ENCODE data around the gene GAL3ST1.

GAL3ST1 gene

DNA sequence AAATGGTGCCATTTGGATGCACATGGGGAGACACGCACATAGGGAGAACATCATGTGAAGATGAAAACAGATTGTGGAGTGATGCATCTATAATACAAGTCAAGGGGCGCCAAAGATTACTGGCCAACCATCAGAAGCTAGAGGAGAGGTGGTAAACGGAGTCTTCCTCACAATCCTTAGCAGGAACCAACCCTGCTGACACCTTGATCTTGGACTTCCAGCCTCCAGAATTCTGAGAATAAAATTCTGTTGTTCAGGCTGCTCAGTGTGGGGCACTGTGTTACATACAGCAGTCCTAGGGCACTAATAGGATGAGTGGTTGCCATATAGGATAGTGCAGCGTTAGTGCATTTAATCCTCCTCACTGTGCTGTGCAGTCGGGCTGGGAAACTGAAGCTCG is 61.0 kb downstream of the GAL3ST1 start:
- Histone ChIP-seq H3K36me3 (no peaks in the 10 kb centered on the region), H3K9me3 (no peaks in the 10 kb centered on the region), H3K4me3 (no peak overlapping the region), H3K27ac (no peak overlapping the region), H3K27me3 (peaks cover 0 to 6% of the 10 kb centered on the region in 2 donors), H3K4me1 (no peaks in the 10 kb centered on the region)
- intact Hi-C loops (cut with DNase I; ENCODE audit: low total_unique reads): no loop called here
- TF ChIP-seq, protein P1, sequence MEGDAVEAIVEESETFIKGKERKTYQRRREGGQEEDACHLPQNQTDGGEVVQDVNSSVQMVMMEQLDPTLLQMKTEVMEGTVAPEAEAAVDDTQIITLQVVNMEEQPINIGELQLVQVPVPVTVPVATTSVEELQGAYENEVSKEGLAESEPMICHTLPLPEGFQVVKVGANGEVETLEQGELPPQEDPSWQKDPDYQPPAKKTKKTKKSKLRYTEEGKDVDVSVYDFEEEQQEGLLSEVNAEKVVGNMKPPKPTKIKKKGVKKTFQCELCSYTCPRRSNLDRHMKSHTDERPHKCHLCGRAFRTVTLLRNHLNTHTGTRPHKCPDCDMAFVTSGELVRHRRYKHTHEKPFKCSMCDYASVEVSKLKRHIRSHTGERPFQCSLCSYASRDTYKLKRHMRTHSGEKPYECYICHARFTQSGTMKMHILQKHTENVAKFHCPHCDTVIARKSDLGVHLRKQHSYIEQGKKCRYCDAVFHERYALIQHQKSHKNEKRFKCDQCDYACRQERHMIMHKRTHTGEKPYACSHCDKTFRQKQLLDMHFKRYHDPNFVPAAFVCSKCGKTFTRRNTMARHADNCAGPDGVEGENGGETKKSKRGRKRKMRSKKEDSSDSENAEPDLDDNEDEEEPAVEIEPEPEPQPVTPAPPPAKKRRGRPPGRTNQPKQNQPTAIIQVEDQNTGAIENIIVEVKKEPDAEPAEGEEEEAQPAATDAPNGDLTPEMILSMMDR (IDR thresholded peaks at IDR 0.05): no peak
- no peak for DNase-seq

DNA sequence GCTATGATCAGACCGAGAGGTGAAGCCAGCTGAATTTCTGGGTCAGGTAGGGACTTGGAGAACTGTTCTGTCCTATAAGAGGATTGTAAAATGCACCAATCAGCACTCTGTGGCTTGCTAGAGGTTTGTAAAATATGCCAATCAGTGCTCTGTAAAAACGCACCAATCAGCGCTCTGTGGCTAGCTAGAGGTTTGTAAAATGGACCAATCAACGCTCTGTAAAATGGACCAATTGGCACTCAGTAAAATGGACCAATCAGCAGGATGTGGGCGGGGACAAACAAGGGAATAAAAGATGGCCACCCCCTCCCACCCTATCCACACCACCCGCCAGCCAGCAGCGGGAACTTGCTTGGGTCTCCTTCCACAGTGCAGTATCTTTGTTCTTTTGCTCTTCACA is 62.6 kb downstream of the GAL3ST1 start:
- no peaks in the 10 kb centered on the region for H3K36me3 ChIP-seq
- H3K9me3 ChIP-seq: no peaks in the 10 kb centered on the region
- no peak overlapping the region for H3K4me3 ChIP-seq
- H3K27me3 ChIP-seq: peaks cover 0 to 14% of the 10 kb centered on the region in 2 donors
- H3K27ac ChIP-seq: no peak overlapping the region
- TF ChIP-seq, protein P1 (IDR thresholded peaks at IDR 0.05): no peak
- DNase-seq: no peak
- H3K4me1 ChIP-seq: no peaks in the 10 kb centered on the region
- intact Hi-C loops (cut with DNase I; ENCODE audit: low total_unique reads): no loop called here

DNA sequence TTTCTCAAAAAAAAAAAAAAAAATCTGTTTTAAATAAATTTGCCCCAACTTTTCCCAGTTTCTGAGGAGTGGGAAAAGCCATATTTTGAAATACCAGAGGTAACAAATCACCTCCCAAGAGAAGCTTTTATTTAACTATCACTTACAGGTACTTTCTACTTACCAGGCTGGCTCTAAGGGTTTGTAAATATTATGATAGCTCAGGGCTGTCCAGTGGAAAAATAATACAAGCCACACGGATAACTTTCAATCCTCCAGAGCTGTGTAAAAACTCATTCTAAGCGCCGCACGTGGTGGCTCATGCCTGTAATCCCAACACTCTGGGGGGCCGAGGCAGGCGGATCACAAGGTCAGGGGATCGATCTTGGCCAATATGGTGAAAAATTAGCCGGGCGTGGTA is 63.4 kb downstream of the GAL3ST1 start:
- no peak for DNase-seq
- no peaks in the 10 kb centered on the region for H3K4me1 ChIP-seq
- no peaks in the 10 kb centered on the region for H3K36me3 ChIP-seq
- no peak overlapping the region for H3K4me3 ChIP-seq
- peaks cover 0 to 22% of the 10 kb centered on the region in 2 donors for H3K27me3 ChIP-seq
- intact Hi-C loops (cut with DNase I; ENCODE audit: low total_unique reads): no loop called here
- no peak overlapping the region for H3K27ac ChIP-seq
- TF ChIP-seq, protein P1 (IDR thresholded peaks at IDR 0.05): no peak
- no peaks in the 10 kb centered on the region for H3K9me3 ChIP-seq

DNA sequence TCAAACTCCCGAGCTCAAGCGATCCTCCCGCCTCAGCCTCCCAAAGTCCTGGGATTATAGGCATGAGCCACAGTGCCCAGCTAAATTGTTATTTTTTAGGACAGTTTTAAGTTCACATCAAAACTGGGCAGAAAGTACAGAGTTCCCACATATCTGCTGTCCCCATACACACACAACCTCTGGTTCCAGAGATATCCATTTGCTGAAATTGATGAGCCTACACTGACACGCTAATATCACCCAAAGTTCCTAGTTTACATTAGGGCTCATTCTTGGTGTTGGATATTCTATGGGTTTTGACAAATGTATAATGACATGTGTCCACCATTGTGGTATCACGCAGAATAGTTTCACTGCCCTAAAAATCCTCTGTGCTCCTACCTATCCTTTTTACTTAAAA is 66.2 kb downstream of the GAL3ST1 start:
- DNase-seq: no peak
- H3K27me3 ChIP-seq: peaks cover 0 to 47% of the 10 kb centered on the region in 2 donors
- no peak overlapping the region for H3K4me3 ChIP-seq
- TF ChIP-seq, protein P1 (IDR thresholded peaks at IDR 0.05): no peak
- no peak overlapping the region for H3K27ac ChIP-seq
- H3K36me3 ChIP-seq: no peaks in the 10 kb centered on the region
- no peaks in the 10 kb centered on the region for H3K9me3 ChIP-seq
- peaks cover 0 to 5% (median 2%) of the 10 kb centered on the region in 4 donors for H3K4me1 ChIP-seq
- intact Hi-C loops (cut with DNase I; ENCODE audit: low total_unique reads): no loop called here

DNA sequence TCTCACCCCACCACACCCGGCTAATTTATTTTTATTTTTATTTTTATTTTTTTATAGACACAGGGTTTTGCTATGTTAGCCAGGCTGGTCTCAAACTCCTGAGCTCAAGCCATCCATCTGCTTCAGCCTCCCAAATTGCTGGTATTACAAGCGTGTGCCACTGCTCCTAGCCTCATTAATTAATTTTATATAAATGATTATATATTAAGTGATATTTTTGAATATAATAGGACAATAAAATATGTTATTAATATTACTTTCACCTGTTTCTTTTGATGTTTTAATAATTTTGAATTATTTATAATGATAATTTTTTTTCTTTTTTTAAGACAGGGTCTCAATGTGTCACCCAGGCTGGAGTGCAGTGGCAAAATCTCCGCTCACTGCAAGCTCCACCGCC is 66.8 kb downstream of the GAL3ST1 start:
- TF ChIP-seq, protein P1 (IDR thresholded peaks at IDR 0.05): no peak
- Histone ChIP-seq H3K9me3 (no peaks in the 10 kb centered on the region), H3K27me3 (peaks cover 0 to 51% of the 10 kb centered on the region in 2 donors), H3K4me1 (peaks cover 0 to 5% (median 2%) of the 10 kb centered on the region in 4 donors), H3K36me3 (no peaks in the 10 kb centered on the region), H3K27ac (no peak overlapping the region), H3K4me3 (no peak overlapping the region)
- no peak for DNase-seq
- intact Hi-C loops (cut with DNase I; ENCODE audit: low total_unique reads): no loop called here

DNA sequence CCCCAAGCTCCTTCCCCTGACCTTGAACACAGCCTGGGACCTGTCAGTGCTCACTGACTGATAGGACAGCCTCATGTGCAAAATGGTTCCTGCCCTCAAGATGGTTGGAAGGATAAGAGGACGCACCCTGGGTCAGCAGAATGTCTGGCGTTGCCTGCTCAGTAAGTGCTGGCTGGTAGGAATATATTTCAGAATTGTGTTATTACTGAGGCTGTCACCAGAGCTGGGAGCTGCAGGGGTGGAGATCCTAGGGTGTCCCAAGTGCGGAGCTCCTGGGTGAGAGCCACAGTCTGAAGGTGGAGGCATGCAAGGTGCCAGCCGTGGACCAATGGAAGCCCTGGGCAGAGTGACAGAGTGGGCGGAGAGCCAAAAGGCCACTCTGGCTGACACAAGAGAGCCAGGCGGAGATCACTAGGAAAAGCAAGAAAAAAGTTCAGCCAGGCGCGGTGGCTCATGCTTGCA is 67.9 kb downstream of the GAL3ST1 start:
- H3K27me3 ChIP-seq: peaks cover 0 to 59% of the 10 kb centered on the region in 2 donors
- no peak for DNase-seq
- no peak overlapping the region for H3K4me3 ChIP-seq
- intact Hi-C loops (cut with DNase I; ENCODE audit: low total_unique reads): no loop called here
- no peak overlapping the region for H3K27ac ChIP-seq
- TF ChIP-seq, protein P1 (IDR thresholded peaks at IDR 0.05): no peak
- H3K4me1 ChIP-seq: peaks cover 0 to 5% (median 2%) of the 10 kb centered on the region in 4 donors
- no peaks in the 10 kb centered on the region for H3K36me3 ChIP-seq
- no peaks in the 10 kb centered on the region for H3K9me3 ChIP-seq

Measured in tibial artery (tissue), 4 donors.